Left renal pelvis (tissue), 4 donors: ENCODE data around the gene CBS. TPM values are rescaled to one million over a fixed set of nuclear protein-coding genes. Genes with fewer than 3 reads are reported as not detected.
"Not testable (repeated sequence)": the region's sequence is repeated elsewhere in the genome, so short reads cannot be mapped to it uniquely, and the experiment has no call there.

Source experiments
- DNase-seq, 4 donors: peaks; one replicate each; pipeline ENCODE4 v3.0.0-alpha.2; 2013; ENCODE audit warnings: low read depth in 4 of 4, low spot score in 3 of 4
- polyA plus RNA-seq, 4 donors: library from polyadenylated mRNA; unstranded; fragments of 120-200 nt; gene quantifications; one replicate each; pipeline ENCODE4 v1.2.1, GENCODE V29; 2013; ENCODE audit not compliant: insufficient read length in 4 of 4

Gene CBS
- polyA plus RNA-seq, 4 donors, result 3.6 to 57.5 (median 29.7) TPM

DNA sequence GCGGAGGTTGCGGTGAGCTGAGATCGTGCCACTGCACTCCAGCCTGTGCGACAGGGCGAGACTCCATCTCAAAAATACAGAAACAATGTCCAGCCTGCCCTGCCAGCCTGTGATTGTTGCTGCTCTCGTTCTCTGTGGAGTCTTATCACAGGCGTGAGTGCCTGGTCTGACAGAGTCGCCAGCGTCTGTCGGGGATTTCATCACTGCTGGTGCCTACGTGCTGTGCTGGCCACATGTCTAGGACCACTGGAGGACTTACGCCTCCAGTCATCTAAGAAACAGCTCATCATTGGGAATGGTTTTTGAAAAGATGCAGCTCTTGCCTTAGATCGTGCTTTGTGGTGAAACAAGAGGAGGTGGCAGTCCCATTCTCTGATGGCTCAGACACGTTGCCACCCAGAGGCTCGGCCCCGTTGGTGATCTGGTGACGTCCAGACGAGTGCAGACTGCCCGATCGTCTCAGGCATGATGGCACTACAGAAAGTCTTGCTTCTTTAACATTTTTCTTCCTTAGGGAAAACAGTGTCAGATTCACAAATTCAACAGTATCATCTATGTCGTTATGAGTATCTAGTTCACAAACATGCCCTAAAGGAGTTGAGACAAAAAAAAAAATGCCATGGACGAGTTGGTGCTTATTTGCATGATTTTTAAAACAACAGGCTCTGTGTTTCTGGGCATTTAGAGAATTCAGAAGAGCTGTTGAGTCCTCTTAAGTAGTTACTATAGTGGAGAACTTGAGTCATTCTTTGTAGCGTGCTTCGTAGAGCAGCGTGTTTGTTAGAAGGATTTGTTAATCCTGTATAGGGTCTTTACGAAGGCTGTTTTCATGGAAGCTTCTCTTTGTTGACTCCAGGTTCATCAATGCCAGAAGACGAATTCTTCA, 47.5 kb downstream of the CBS start:
- no peak for DNase-seq

DNA sequence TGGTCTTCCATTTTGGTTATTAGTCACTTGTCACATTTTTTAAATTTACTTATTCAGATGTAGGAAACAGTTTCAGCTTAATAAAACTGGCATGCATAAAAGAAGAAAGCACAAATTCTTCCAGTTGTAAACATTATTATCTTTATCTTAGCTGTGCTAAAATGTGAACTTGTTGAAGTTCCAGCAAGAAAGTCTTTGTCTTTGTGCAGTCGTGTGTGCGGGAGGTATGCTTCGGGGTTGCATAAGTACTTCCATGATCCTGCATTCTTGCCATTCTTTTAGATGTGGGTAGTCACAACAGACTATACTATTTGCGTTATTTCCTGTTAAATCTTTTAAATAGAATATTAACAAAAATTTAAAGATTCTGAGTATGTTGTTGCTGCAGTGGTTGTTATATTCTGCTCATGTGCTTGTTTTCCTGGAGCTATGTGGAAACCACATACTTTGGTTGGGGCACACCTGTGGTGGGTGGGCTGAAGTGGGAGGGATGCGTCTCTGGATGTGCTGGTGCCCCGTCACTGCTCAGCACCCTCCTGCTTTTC, 49.9 kb downstream of the CBS start:
- no peak for DNase-seq

DNA sequence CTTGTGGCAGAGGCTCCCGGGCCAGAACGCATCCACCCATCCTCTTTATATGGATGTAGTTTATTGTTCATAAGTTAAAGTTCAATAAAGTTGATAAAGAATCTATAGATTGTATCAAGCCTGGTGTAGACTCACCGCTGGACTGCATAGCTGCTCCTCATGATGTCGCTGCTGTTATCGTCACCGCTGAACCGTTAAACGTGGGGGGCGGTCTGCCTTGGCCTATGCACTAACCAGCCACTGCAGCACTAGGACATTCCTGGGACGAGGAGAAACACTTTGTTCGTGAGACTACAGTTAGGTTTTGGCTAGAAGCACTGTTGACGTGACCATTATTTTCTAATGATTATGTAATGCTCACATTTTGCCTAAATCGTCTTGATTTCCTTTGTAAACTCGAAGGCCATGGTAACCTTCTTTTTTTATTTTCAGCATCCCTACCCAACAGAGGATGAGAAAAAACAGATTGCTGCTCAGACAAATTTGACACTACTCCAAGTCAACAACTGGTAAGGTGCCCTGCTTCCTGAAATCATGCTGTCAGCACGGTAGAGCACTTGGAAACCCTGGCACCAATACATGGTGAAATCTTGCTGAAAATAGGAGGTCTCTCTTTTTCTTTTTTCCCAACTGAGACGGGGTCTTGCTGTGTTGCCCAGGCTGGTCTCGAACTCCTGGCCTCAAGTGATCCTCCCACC, 51.0 kb downstream of the CBS start:
- DNase-seq, result no peak

DNA sequence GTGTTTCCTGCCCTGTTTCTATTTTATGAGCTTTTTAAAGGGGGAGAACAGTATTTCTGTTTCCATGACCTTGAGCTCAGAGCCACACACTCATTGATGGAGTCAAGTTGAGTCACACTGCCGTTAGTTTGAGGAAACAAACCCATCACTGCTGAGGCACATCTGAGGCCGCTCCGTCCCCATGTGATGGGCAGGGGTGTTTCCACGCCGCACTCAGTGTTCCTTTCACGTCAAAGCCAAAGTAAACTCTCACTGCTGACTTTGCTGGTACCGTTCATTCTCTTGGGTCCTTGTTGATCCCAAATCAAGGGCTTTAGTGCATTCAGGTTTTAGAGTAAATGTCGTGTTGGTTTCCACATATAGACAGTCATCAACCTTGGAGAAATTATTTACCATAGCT, 52.5 kb downstream of the CBS start:
- no peak for DNase-seq

DNA sequence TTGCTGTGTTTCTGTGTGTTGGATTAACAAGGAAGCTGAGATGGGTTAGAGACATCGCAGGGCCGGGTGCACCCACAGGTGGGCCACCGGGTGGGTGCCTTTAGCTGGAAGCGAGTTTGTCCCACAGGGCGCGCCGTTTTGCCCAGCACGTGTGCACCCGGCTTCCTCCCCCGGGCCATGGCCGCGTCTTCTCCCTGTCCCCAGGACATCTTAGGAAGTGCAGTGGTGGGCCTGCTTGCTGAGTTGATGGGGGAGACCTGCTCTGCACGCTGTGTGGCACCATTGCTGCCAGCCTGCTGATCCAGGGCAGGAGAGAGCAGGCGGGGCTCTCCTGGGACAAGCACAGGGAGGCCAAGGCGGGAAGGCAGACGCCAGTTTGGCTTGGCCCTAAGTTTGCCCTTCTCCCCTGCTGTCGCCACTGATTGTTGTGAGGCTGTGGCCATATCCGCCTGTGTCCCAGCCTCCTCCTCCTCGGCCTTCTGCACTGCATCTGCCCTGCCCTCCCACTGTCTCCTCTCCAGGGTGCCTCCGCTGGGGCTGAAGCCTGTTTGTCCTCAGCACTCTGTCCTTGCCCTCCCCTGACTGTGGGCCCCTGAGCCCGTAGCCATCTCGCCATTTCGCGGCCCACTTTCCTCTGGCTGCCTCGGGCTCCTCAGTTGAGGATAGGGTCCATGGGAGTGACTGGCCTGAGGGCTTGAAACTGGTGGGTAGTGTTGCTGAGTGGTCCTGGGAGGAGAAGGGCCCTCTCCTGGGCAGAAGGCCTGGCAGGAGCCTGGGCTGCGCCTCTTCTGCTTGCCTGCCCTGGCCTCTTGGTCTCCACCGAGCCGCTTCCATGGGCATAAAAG, 53.7 kb downstream of the CBS start:
- DNase-seq, result no peak

DNA sequence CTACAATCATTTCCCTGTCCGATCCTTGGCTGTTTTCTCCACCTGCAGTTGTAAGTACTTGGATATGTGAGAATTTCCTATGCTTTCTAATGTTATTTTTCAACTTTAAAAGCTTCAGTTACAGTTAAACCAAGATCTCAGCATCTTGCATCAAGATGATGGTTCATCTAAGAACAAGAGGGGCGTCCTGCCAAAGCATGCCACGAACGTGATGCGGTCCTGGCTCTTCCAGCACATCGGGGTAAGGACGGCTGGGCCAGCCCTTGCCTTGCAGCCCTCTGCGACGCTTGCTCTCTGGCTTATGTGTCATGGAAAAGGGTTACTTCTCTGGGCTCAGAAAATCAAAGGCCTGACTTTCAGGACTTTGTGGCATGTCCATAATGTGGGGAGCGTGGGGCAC, 54.4 kb downstream of the CBS start:
- DNase-seq, result no peak

DNA sequence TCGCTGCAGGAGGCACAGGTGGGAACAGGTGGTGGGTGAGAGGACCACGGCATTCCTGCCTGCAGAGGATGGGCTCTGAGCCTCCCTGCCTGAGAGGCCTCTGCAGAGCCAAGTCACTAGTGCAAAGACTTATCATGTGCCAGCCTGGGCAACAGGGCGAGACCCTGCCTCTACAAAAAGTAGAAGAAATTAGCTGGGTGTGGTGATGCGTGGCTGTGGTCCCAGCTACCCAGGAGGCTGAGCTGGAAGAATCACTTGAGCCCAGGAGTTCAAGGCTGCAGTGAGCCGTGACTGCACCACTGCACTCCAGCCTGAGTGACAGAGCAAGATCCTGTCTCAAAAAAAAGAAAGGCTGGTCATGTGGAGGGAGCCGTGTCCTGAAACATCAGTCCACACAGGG, 54.9 kb downstream of the CBS start:
- DNase-seq, result no peak

- DNase-seq, result no peak
These were observed 55.5 kb downstream of the CBS start for GRCh38 chr21:43020177-43020576.

DNA sequence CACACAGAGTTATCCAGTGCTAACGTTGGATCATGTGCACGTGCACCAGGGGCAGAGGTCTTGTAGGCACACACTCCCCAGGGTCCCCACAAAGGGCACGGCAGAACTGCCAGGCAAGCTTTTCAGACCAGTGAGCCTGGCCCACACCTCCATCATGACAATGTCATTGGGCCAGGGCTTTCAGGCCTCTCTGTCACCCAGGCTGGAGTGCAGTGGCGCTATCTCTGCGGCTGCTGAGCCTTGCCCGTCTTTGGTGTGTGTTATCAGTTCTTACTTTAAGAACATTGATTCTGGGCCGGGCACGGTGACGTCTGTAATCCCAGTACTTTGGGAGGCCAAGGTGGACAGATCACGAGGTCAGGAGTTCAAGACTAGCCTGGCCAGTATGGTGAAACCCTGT, 57.1 kb downstream of the CBS start:
- no peak for DNase-seq

GRCh38 chr21:43016728-43017127, 58.9 kb downstream of the CBS start:
- DNase-seq, result no peak

- no peak for DNase-seq
These were observed 59.6 kb downstream of the CBS start for GRCh38 chr21:43015906-43016540.

GRCh38 chr21:43012596-43012995, 63.0 kb downstream of the CBS start:
- DNase-seq, result no peak

GRCh38 chr21:43006874-43007208, 68.8 kb downstream of the CBS start:
- no peak for DNase-seq

- DNase-seq, result not testable (repeated sequence)
These were observed 69.4 kb downstream of the CBS start for GRCh38 chr21:43006051-43006873.

DNA sequence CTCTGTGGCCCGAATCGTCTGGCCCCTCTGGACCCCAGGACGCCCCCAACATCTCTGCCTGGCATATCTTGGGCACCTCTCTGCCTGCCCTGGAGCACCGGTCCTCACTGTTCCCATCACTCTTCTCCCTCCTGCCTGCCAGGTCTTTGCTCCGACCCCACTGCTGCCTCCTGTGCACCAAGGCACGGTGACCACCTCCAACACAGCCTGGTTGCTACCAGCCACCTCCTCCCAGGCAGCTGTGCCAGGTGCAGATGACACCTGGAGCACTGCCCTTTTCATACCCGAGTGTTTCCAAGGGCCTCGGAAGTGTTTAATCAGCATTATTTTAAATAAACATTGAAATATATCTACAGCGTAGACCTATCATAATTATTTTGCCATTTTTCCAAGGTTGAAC, 70.0 kb downstream of the CBS start:
- no peak for DNase-seq

DNA sequence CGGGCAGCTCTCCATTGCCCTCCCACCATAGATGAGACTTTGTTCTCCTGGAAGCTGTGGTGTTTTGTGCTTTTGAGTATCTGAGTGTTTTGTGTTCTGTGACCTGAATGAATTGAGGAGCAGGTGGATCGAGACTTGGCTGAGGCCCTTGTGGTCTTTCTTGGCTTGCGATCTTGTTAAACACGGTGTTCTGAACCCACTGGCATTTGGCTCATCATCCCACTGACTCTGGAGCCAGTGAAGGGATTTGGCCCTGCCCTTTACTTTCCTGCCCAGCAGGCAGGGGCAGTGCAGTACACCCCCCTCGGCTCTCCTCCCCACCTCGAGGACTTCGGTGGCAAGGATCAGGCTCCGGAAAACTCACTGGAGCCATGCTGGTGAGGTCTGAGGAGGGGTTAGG, 70.7 kb downstream of the CBS start:
- no peak for DNase-seq
